ENCODE results near the gene CCDC87. TPM values are rescaled to one million over a fixed set of nuclear protein-coding genes. Genes with fewer than 3 reads are reported as not detected.
A peak's percentile ranks its signal among the peaks of the same experiment; 100 is the strongest.
"Not testable (repeated sequence)": the region's sequence is repeated elsewhere in the genome, so short reads cannot be mapped to it uniquely, and the experiment has no call there.

CCDC87 gene
- total and polyA plus RNA-seq, 7 donors, result 0.06 to 1.1 (median 0.36) TPM; not detected in 1

- H3K4me3 ChIP-seq, result peak overlapping the region; percentile 2
- H3K27ac ChIP-seq, result peak overlapping the region; percentile 89
- H3K27me3 ChIP-seq (ENCODE audit: insufficient read depth in 3 of 3, low read length in 2 of 3), result no peaks in the 10 kb centered on the region
- DNase-seq (peak in 1 of 2 donors; percentile 76), ATAC-seq (no peak)
- peaks cover 0 to 29% of the 10 kb centered on the region in 2 donors for H3K36me3 ChIP-seq (ENCODE audit: insufficient read depth in 1 of 2, low read depth in 1 of 2)
- peaks cover 33% of the 10 kb centered on the region for H3K4me1 ChIP-seq
- intact Hi-C loops (cut with DNase I), result no loop called here
- WGBS, 3 donors, result 38 to 50% (median 44%) methylated on average over 25 to 26 of the region's 26 CpGs
- TF ChIP-seq CTCF (IDR thresholded peaks at IDR 0.05), result peak; percentile 25
- no peaks in the 10 kb centered on the region for H3K9me3 ChIP-seq
These were observed 49.4 kb downstream of the CCDC87 start for GRCh38 chr11:66543263-66544107.

- Histone ChIP-seq H3K36me3 (ENCODE audit: insufficient read depth in 1 of 2, low read depth in 1 of 2) (peaks cover 0 to 29% of the 10 kb centered on the region in 2 donors), H3K4me1 (peaks cover 27% of the 10 kb centered on the region), H3K4me3 (no peak overlapping the region), H3K27ac (peak overlapping the region; percentile 36), H3K9me3 (no peaks in the 10 kb centered on the region), H3K27me3 (ENCODE audit: insufficient read depth in 3 of 3, low read length in 2 of 3) (no peaks in the 10 kb centered on the region)
- DNase-seq (no peak), ATAC-seq (no peak)
- TF ChIP-seq CTCF (IDR thresholded peaks at IDR 0.05), result no peak
- 46 to 84% (median 57%) methylated on average over 10 of the region's 10 CpGs for WGBS, 3 donors
- intact Hi-C loops (cut with DNase I), result no loop called here
These were observed 50.5 kb downstream of the CCDC87 start for GRCh38 chr11:66542362-66542761.

- DNase-seq (no peak), ATAC-seq (no peak)
- no peak for TF ChIP-seq CTCF (IDR thresholded peaks at IDR 0.05)
- Histone ChIP-seq H3K9me3 (no peaks in the 10 kb centered on the region), H3K4me3 (no peak overlapping the region), H3K36me3 (ENCODE audit: insufficient read depth in 1 of 2, low read depth in 1 of 2) (peaks cover 4 to 33% of the 10 kb centered on the region in 2 donors), H3K4me1 (peaks cover 24% of the 10 kb centered on the region), H3K27me3 (ENCODE audit: insufficient read depth in 3 of 3, low read length in 2 of 3) (no peaks in the 10 kb centered on the region), H3K27ac (peak overlapping the region; percentile 36)
- 25 to 60% (median 38%) methylated on average over 4 of the region's 4 CpGs for WGBS, 3 donors
- intact Hi-C loops (cut with DNase I), result no loop called here
These were observed 51.0 kb downstream of the CCDC87 start for GRCh38 chr11:66541892-66542291.

- H3K4me1 ChIP-seq, result peaks cover 20% of the 10 kb centered on the region
- WGBS, 3 donors, result 51 to 78% (median 56%) methylated on average over 6 to 8 of the region's 8 CpGs
- H3K9me3 ChIP-seq; H3K27ac ChIP-seq; ATAC-seq; intact Hi-C loops (cut with DNase I); H3K4me3 ChIP-seq; H3K27me3 ChIP-seq (ENCODE audit: insufficient read depth in 3 of 3, low read length in 2 of 3); DNase-seq: not testable (repeated sequence)
- H3K36me3 ChIP-seq (ENCODE audit: insufficient read depth in 1 of 2, low read depth in 1 of 2), result peaks cover 5 to 43% of the 10 kb centered on the region in 2 donors
These were observed 52.3 kb downstream of the CCDC87 start for GRCh38 chr11:66540598-66540997.

Other genes with a start within 250 kb of the CCDC87 start
- gene BRMS1, start 248.0 kb downstream of the CCDC87 start, total RNA-seq, result 10 to 100 TPM; 12.6 to 33.8 (median 19.9) TPM
- gene BRMS1, start 248.0 kb downstream of the CCDC87 start, polyA plus RNA-seq, result 100 to 1,000 TPM in 1 of 3 donors, 10 to 100 TPM in 2; 55.9 to 152 (median 91.3) TPM
- gene B4GAT1, start 245.4 kb downstream of the CCDC87 start, total RNA-seq, result 10 to 100 TPM; 17.0 to 21.0 (median 18.4) TPM
- gene B4GAT1, start 245.4 kb downstream of the CCDC87 start, polyA plus RNA-seq, result 10 to 100 TPM; 12.6 to 50.3 (median 24.5) TPM
- 10 to 100 TPM; 14.9 to 94.1 (median 51.0) TPM for gene SLC29A2, start 221.3 kb downstream of the CCDC87 start, total RNA-seq
- 10 to 100 TPM; 14.9 to 84.5 (median 69.5) TPM for gene SLC29A2, start 221.3 kb downstream of the CCDC87 start, polyA plus RNA-seq
- not detected for gene NPAS4, start 172.0 kb downstream of the CCDC87 start, total RNA-seq
- under 1 TPM in 1 of 3 donors, not detected in 2; 0.05 TPM for gene NPAS4, start 172.0 kb downstream of the CCDC87 start, polyA plus RNA-seq
- gene MRPL11, start 154.2 kb downstream of the CCDC87 start, total RNA-seq, result 10 to 100 TPM; 37.0 to 57.4 (median 48.7) TPM
- gene MRPL11, start 154.2 kb downstream of the CCDC87 start, polyA plus RNA-seq, result 10 to 100 TPM; 60.4 to 60.9 (median 60.7) TPM
- 10 to 100 TPM in 2 of 4 donors, 1 to 10 TPM in 2; 5.3 to 22.5 (median 11.4) TPM for gene PELI3, start 126.2 kb downstream of the CCDC87 start, total RNA-seq
- gene PELI3, start 126.2 kb downstream of the CCDC87 start, polyA plus RNA-seq, result 10 to 100 TPM in 2 of 3 donors, 1 to 10 TPM in 1; 3.1 to 46.8 (median 14.4) TPM
- gene DPP3, start 112.6 kb downstream of the CCDC87 start, total RNA-seq, result 10 to 100 TPM; 24.0 to 44.4 (median 29.8) TPM
- 10 to 100 TPM; 30.7 to 58.7 (median 57.9) TPM for gene DPP3, start 112.6 kb downstream of the CCDC87 start, polyA plus RNA-seq
- 10 to 100 TPM in 3 of 4 donors, 1 to 10 TPM in 1; 8.4 to 15.3 (median 12.1) TPM for gene BBS1, start 82.4 kb downstream of the CCDC87 start, total RNA-seq
- 10 to 100 TPM in 1 of 3 donors, 1 to 10 TPM in 2; 4.4 to 13.8 (median 5.0) TPM for gene BBS1, start 82.4 kb downstream of the CCDC87 start, polyA plus RNA-seq
- 1 to 10 TPM; 3.9 to 6.5 (median 5.2) TPM for gene ZDHHC24, start 47.0 kb downstream of the CCDC87 start, total RNA-seq
- gene ZDHHC24, start 47.0 kb downstream of the CCDC87 start, polyA plus RNA-seq, result 1 to 10 TPM; 5.4 to 7.6 (median 5.5) TPM
- gene ACTN3, start 46.2 kb downstream of the CCDC87 start, total RNA-seq, result 100 to 1,000 TPM in 1 of 4 donors, 10 to 100 TPM in 2, 1 to 10 TPM in 1; 2.9 to 254 (median 78.4) TPM
- gene ACTN3, start 46.2 kb downstream of the CCDC87 start, polyA plus RNA-seq, result 100 to 1,000 TPM in 1 of 3 donors, 10 to 100 TPM in 1, 1 to 10 TPM in 1; 8.7 to 531 (median 15.1) TPM
- 10 to 100 TPM; 31.5 to 79.0 (median 50.3) TPM for gene CTSF, start 24.5 kb downstream of the CCDC87 start, total RNA-seq
- gene CTSF, start 24.5 kb downstream of the CCDC87 start, polyA plus RNA-seq, result 10 to 100 TPM; 16.5 to 33.0 (median 31.5) TPM
- 10 to 100 TPM; 10.5 to 17.0 (median 14.8) TPM for gene CCS, start 122 bp upstream of the CCDC87 start, total RNA-seq
- gene CCS, start 122 bp upstream of the CCDC87 start, polyA plus RNA-seq, result 10 to 100 TPM; 15.2 to 22.9 (median 15.7) TPM
- gene RBM14, start 23.6 kb upstream of the CCDC87 start, total RNA-seq, result 10 to 100 TPM; 21.1 to 39.3 (median 34.0) TPM
- 10 to 100 TPM; 15.0 to 22.6 (median 17.6) TPM for gene RBM14, start 23.6 kb upstream of the CCDC87 start, polyA plus RNA-seq
- 10 to 100 TPM; 54.5 to 80.8 (median 66.8) TPM for gene RBM4, start 45.6 kb upstream of the CCDC87 start, total RNA-seq
- 10 to 100 TPM; 54.8 to 67.4 (median 57.9) TPM for gene RBM4, start 45.6 kb upstream of the CCDC87 start, polyA plus RNA-seq
- 10 to 100 TPM in 2 of 4 donors, 1 to 10 TPM in 2; 3.6 to 11.0 (median 8.2) TPM for gene RBM4B, start 84.8 kb upstream of the CCDC87 start, total RNA-seq
- 10 to 100 TPM in 1 of 3 donors, 1 to 10 TPM in 2; 8.9 to 12.8 (median 10.0) TPM for gene RBM4B, start 84.8 kb upstream of the CCDC87 start, polyA plus RNA-seq
- gene SPTBN2, start 136.2 kb upstream of the CCDC87 start, total RNA-seq, result 1 to 10 TPM in 1 of 4 donors, under 1 TPM in 3; 0.08 to 1.4 (median 0.72) TPM
- gene SPTBN2, start 136.2 kb upstream of the CCDC87 start, polyA plus RNA-seq, result under 1 TPM in 2 of 3 donors, not detected in 1; 0.08 to 0.16 TPM